H1 (cell line): ENCODE data around the gene MROH2A. TPM values are rescaled to one million over a fixed set of nuclear protein-coding genes. Genes with fewer than 3 reads are reported as not detected.

Source experiments
- GTF2F1 ChIP-seq: IDR thresholded peaks from 2 replicates; pipeline ENCODE4 v1.6.1; 2012; ENCODE audit warnings: low read depth, low read length, improper control_type of control experiment, borderline replicate concordance
- JUND ChIP-seq: IDR thresholded peaks from 2 replicates; pipeline ENCODE4 v1.6.1; 2011; ENCODE audit warnings: mild to moderate bottlenecking, improper control_type of control experiment, low read length
- NANOG ChIP-seq: IDR thresholded peaks from 2 replicates; pipeline ENCODE4 v1.6.1; 2011; ENCODE audit warnings: low read length, low read depth, mild to moderate bottlenecking, inconsistent platforms; ENCODE audit not compliant: insufficient read depth, poor library complexity, severe bottlenecking
- SP1 ChIP-seq: IDR thresholded peaks from 2 replicates; pipeline ENCODE4 v1.6.1; 2011; ENCODE audit warnings: low read depth, low read length
- TCF12 ChIP-seq: IDR thresholded peaks from 2 replicates; pipeline ENCODE4 v1.6.1; 2011; ENCODE audit warnings: low read depth, mild to moderate bottlenecking, low read length
- polyA plus RNA-seq, 7 experiments: library from polyadenylated mRNA; depleted of rRNA in 3 of 7; stranded (reverse) in 5 of 7; unstranded in 2 of 7; fragments of >200 nt in 5 of 7; fragments of 200-250 nt in 2 of 7; gene quantifications; 1 replicate in 5 of 7; 2 replicates in 1 of 7; 4 replicates in 1 of 7; pipeline versions ENCODE4 v1.2.1 to v1.2.3, GENCODE V29; 2011 to 2013; ENCODE audit warnings: missing spikeins in 2 of 7, mixed read lengths in 2 of 7
- total RNA-seq: library from RNA; stranded (reverse); fragmentation: NEBNext Ultra II Directional; extraction: Animal tissue kit (Norgen Biotek cat#: 25700); gene quantifications from 2 replicates; pipeline ENCODE4 v1.2.1, GENCODE V29; 2021
- TF ChIP-seq, protein P1 (sequence below): IDR thresholded peaks from 2 replicates; pipeline ENCODE4 v1.6.1; 2012; ENCODE audit warnings: inconsistent platforms
- TF ChIP-seq, protein P2 (sequence below): fragments of 300-600 bp; sonication (generic); IDR thresholded peaks from 2 replicates; pipeline ENCODE4 v1.7.1; 2012; ENCODE audit warnings: low read length, moderate library complexity, mild to moderate bottlenecking, inconsistent platforms; ENCODE audit not compliant: insufficient replicate concordance

Gene MROH2A
- total and polyA plus RNA-seq, 2 of the 8 experiments (the other 6 are each of a cell fraction or from before 2014, with no cell fraction given): not detected

DNA sequence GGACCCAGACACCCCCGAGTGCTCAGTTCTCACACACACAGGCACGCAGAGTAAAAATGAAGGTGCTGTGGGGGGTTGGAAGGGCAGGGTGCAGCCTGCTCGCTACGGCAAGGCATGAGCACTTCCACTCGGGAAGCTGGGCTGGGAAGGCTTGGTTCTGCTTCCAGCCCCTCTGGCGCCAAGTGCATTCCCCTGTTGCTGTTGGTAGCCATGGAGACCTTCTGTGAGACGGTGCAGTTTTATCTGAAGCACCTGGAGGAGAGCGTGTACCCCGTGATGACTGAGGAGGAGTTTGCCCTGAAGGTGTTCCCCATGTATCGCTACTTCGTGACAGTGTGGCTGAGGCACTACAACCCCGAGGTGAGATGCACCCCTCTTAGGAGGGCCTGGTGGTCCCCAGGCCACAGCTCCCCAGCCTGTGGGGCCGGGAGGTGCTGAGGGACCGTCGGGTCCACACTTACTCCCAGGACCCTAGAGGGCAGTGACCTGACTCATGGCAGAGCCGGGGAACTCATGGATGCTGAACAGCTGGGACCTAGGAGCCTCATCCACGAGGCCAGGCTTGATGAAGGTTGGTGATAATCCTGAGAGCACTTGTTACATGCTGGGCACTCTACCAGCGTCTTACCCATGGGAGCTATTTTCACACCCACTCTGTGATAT, 15.5 kb downstream of the MROH2A start (continued):
- TF ChIP-seq JUND (no peak), TCF12 (no peak), NANOG (no peak), GTF2F1 (no peak), SP1 (no peak)
- TF ChIP-seq, protein P1, sequence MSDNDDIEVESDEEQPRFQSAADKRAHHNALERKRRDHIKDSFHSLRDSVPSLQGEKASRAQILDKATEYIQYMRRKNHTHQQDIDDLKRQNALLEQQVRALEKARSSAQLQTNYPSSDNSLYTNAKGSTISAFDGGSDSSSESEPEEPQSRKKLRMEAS: no peak
- TF ChIP-seq, protein P2, sequence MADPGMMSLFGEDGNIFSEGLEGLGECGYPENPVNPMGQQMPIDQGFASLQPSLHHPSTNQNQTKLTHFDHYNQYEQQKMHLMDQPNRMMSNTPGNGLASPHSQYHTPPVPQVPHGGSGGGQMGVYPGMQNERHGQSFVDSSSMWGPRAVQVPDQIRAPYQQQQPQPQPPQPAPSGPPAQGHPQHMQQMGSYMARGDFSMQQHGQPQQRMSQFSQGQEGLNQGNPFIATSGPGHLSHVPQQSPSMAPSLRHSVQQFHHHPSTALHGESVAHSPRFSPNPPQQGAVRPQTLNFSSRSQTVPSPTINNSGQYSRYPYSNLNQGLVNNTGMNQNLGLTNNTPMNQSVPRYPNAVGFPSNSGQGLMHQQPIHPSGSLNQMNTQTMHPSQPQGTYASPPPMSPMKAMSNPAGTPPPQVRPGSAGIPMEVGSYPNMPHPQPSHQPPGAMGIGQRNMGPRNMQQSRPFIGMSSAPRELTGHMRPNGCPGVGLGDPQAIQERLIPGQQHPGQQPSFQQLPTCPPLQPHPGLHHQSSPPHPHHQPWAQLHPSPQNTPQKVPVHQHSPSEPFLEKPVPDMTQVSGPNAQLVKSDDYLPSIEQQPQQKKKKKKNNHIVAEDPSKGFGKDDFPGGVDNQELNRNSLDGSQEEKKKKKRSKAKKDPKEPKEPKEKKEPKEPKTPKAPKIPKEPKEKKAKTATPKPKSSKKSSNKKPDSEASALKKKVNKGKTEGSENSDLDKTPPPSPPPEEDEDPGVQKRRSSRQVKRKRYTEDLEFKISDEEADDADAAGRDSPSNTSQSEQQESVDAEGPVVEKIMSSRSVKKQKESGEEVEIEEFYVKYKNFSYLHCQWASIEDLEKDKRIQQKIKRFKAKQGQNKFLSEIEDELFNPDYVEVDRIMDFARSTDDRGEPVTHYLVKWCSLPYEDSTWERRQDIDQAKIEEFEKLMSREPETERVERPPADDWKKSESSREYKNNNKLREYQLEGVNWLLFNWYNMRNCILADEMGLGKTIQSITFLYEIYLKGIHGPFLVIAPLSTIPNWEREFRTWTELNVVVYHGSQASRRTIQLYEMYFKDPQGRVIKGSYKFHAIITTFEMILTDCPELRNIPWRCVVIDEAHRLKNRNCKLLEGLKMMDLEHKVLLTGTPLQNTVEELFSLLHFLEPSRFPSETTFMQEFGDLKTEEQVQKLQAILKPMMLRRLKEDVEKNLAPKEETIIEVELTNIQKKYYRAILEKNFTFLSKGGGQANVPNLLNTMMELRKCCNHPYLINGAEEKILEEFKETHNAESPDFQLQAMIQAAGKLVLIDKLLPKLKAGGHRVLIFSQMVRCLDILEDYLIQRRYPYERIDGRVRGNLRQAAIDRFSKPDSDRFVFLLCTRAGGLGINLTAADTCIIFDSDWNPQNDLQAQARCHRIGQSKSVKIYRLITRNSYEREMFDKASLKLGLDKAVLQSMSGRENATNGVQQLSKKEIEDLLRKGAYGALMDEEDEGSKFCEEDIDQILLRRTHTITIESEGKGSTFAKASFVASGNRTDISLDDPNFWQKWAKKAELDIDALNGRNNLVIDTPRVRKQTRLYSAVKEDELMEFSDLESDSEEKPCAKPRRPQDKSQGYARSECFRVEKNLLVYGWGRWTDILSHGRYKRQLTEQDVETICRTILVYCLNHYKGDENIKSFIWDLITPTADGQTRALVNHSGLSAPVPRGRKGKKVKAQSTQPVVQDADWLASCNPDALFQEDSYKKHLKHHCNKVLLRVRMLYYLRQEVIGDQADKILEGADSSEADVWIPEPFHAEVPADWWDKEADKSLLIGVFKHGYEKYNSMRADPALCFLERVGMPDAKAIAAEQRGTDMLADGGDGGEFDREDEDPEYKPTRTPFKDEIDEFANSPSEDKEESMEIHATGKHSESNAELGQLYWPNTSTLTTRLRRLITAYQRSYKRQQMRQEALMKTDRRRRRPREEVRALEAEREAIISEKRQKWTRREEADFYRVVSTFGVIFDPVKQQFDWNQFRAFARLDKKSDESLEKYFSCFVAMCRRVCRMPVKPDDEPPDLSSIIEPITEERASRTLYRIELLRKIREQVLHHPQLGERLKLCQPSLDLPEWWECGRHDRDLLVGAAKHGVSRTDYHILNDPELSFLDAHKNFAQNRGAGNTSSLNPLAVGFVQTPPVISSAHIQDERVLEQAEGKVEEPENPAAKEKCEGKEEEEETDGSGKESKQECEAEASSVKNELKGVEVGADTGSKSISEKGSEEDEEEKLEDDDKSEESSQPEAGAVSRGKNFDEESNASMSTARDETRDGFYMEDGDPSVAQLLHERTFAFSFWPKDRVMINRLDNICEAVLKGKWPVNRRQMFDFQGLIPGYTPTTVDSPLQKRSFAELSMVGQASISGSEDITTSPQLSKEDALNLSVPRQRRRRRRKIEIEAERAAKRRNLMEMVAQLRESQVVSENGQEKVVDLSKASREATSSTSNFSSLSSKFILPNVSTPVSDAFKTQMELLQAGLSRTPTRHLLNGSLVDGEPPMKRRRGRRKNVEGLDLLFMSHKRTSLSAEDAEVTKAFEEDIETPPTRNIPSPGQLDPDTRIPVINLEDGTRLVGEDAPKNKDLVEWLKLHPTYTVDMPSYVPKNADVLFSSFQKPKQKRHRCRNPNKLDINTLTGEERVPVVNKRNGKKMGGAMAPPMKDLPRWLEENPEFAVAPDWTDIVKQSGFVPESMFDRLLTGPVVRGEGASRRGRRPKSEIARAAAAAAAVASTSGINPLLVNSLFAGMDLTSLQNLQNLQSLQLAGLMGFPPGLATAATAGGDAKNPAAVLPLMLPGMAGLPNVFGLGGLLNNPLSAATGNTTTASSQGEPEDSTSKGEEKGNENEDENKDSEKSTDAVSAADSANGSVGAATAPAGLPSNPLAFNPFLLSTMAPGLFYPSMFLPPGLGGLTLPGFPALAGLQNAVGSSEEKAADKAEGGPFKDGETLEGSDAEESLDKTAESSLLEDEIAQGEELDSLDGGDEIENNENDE: no peak
